Measurements from ENCODE around the gene IQCK.

IQCK gene

GRCh38 chr16:19745286-19746010 lies 27.4 kb downstream of the IQCK start:
- DNase-seq (ENCODE audit: low read depth), result no peak
- TF ChIP-seq CTCF (IDR thresholded peaks at IDR 0.05; ENCODE audit: control insufficient read depth, extremely low read depth, insufficient read depth), result no peak
- H3K4me3 ChIP-seq (ENCODE audit: low read depth, low read length), result no peak overlapping the region

GRCh38 chr16:19746561-19746960 lies 28.5 kb downstream of the IQCK start:
- no peak for TF ChIP-seq CTCF (IDR thresholded peaks at IDR 0.05; ENCODE audit: control insufficient read depth, extremely low read depth, insufficient read depth)
- DNase-seq (ENCODE audit: low read depth), result no peak
- no peak overlapping the region for H3K4me3 ChIP-seq (ENCODE audit: low read depth, low read length)

GRCh38 chr16:19748389-19749168 lies 30.5 kb downstream of the IQCK start:
- H3K4me3 ChIP-seq (ENCODE audit: low read depth, low read length), result no peak overlapping the region
- no peak for DNase-seq (ENCODE audit: low read depth)
- no peak for TF ChIP-seq CTCF (IDR thresholded peaks at IDR 0.05; ENCODE audit: control insufficient read depth, extremely low read depth, insufficient read depth)

- no peak for TF ChIP-seq CTCF (IDR thresholded peaks at IDR 0.05; ENCODE audit: control insufficient read depth, extremely low read depth, insufficient read depth)
- no peak overlapping the region for H3K4me3 ChIP-seq (ENCODE audit: low read depth, low read length)
- no peak for DNase-seq (ENCODE audit: low read depth)
These were observed 31.6 kb downstream of the IQCK start for GRCh38 chr16:19749571-19750080.

DNA sequence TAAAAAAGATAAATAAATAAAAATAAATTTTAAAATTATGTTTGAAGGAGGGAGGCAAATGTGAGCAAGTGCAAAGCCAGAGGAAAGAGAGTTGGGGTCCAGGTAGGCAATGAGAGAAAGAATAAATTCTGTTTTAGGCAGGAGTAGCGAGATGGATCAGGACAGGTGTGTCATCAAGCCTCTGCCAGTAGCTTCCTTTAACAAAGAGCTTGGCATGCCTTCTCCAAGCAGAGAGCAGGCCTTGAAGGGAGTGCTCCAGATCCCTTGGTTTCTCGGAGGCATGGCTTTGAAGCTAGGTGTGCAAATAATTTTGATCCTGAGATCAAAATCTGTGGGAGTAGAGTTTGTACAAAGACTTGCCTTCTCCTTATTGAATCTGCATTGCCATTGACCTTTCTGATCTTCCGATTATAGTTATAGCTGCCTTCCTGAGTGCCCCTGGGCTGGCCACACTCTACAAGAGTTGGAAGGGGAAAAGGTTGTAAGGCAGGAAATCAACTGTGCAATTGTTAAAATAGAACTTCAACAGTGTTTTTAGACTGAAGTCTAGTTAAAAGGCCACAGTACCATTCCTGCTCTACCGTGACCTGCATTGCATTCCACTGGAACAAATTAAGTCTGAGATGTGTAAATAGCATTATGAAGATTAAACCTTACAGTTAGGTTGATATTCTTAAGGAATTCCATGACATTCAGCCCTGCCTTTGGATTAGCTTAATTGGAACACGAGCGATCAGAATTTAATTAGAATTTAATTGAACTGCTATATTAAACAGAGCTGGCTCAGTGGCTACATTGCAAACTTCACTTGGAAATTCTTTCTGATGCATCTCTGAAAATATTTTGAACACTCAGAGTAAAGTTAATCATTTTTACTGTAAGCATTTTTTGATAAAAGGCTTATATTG lies 33.7 kb downstream of the IQCK start:
- TF ChIP-seq CTCF (IDR thresholded peaks at IDR 0.05; ENCODE audit: control insufficient read depth, extremely low read depth, insufficient read depth), result no peak
- no peak for DNase-seq (ENCODE audit: low read depth)
- no peak overlapping the region for H3K4me3 ChIP-seq (ENCODE audit: low read depth, low read length)

DNA sequence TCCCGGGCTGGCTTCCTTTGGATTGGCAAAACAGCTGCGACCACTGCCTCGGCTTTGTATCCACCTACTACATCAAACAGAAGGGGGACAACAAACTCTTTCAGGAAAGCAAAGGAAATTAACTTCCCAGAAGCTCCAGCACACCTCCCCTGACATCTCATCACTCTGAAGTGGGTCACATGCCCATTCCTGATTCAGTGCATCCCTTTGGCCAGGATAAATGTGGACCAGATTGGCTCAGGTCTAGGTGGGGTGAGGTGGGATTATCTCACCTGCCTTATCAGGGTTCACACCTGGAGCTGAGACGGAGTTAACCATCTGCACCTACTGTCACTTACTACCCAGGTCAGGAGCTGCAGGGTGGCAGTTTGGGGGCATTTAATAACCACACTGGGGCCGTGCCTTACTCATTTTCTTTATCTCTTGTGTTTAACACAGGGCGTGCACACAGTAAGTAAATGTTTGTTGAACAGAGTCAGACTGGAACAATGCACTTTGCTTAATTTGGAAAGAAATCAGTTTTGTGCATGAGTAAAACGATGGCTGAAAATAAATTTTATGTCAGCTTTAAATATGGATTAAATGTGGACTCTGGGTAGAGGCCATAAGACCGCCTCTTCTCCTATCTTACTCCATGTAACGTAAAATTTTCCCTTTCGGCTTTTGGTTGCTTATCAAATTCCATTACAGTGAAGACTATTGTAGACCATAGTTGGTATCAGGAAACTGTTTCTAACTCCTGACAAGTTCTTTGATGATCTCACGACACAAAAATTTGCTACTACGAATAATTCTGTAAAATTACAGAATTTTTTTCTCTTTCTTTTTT lies 36.0 kb downstream of the IQCK start:
- no peak overlapping the region for H3K4me3 ChIP-seq (ENCODE audit: low read depth, low read length)
- DNase-seq (ENCODE audit: low read depth), result peak; percentile 11
- no peak for TF ChIP-seq CTCF (IDR thresholded peaks at IDR 0.05; ENCODE audit: control insufficient read depth, extremely low read depth, insufficient read depth)

Measured in LNCaP clone FGC (cell line).